Measurements from ENCODE around the gene LDB3. TPM values are rescaled to one million over a fixed set of nuclear protein-coding genes. Genes with fewer than 3 reads are reported as not detected.

The LDB3 gene
- total RNA-seq, 1 experiment from 2014 or later = 0.03 TPM

DNA sequence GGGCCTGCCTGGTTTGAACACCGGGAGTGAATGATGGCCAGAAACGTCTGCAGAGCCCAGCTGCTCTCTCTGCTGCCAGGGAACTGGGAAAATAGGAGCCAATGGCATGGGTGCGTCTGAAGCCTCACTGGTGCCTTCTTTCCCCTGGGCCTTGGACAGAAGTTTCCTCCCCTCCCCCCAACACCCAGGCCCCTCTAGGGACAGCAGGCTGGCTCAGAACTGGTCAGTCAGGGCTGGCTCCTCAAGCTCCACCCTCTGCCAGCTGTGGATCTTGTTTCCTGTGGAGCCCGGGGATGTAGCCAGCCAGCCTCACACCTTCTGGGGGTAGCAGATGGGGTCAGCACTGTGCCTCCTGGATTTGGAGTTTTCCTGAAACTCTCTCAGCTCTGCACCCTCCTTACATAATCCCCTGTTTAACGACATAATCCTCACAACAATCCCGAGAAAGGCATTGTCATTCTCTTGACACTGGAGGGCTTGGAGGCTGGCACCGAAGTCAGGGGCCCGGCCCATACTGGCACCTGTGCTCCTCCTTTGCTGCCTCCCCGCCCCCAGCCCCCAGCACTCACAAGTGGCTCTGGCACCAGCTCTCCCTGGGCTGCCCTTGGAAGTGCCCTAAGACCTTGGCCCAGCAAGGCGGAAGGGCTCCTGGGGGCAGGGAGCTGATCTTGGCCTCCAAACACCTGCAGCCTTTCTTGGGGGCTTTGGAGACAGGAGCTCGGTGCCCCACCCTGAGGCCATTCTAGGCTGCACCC, 5.7 kb downstream of the LDB3 start:
- no peak for DNase-seq (ENCODE audit: low read depth)
- in situ Hi-C loops (cut with HindIII; ENCODE audit: low pct_unique_long_range_greater_than_20kb, low sequenced_read_pairs) = no loop called here

DNA sequence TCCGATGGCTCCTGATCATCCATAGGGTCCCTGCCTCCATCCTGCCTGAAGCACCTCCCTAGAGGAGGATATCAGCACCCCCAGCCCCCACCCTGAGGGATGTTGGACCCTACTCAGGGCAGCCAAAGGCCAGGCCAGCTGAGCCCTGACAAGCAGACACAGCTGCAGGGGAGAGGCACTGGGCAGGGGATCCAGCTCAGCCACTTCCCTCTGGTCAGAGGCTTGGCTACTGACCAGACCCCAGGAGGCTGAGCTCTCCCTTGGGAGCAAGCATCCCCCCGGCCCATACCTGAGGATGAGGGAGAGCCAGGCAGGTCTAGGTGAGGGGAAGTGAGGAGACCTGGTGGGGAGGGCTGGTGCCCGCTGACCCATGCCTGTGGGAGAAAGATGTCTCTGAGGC, 6.6 kb downstream of the LDB3 start:
- in situ Hi-C loops (cut with HindIII; ENCODE audit: low pct_unique_long_range_greater_than_20kb, low sequenced_read_pairs) = no loop called here
- DNase-seq (ENCODE audit: low read depth) = no peak

DNA sequence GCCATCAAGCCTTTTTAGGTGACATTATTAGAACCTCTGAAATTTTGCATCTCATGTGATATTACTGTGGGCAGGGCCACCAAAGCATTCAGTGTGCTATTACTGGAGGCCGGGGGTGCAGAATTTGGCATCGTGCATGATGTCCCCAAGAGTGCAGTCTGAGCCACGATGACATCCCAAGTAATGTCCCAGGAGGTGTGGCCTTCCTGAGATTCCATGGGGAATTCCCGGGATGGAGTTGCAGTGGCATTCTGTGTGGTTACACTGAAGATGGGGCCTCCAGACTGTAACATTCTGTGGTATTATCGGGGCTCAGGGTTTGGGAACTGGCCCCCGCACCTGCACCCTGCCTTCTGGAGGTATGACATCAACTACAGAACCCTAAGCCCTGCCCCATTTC, 9.1 kb downstream of the LDB3 start:
- in situ Hi-C loops (cut with HindIII; ENCODE audit: low pct_unique_long_range_greater_than_20kb, low sequenced_read_pairs) = no loop called here

DNA sequence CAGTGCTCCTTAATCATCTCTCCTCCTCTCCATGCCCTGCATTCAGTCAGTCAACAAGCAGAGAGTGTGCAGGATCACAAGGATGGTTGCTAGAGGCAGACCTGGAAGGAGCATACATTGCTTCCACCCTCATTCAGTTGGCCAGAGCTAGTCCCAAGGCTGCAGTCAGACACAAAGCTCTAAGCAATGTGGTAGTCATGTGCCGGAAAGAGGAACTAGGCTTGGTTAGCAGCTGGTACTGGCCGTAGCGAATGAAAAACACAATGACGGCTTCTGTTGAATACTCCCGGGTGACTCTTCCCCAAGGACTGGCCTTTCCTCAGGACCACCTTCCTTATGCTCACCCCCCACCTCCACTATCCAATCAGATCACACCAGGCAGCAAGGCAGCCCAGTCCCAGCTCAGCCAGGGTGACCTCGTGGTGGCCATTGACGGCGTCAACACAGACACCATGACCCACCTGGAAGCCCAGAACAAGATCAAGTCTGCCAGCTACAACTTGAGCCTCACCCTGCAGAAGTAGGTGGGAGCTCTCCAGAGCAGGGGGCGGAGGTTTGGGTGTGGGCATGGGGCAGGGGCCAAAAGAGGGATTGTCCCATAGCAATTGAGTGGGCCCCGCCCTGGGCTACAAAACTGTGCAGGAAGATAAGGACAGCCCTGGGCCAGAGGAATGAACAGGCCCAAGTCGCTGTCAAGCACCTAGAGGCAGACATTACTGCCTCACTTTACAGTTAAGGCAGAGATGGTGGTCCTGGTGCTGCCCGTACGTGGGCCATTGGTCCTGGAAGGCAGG, 10.9 kb downstream of the LDB3 start:
- DNase-seq (ENCODE audit: low read depth) = no peak
- in situ Hi-C loops (cut with HindIII; ENCODE audit: low pct_unique_long_range_greater_than_20kb, low sequenced_read_pairs) = no loop called here

More for the DNA sequence above, 9.1 kb downstream of the LDB3 start:
- DNase-seq (ENCODE audit: low read depth) = no peak

DNA sequence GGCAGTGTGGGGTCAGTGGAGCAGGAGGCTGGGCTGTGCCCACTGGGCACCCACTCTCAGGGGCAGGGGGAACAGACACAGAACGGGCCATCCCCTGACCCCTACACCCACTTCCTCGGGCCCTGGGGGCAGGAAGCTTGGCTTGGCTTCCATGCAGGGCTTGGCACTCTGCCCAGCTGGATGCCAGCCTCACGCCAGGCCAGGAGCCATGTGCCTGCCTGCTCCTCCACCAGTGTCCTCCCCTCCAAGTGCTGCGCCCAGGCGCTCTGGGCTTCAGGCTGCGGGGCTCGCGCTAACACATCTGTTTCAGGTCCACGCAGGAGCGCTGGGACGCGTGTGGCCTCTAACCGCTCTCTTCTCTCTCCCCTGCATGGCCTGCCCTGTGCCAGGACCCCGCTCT, 12.7 kb downstream of the LDB3 start:
- no peak for DNase-seq (ENCODE audit: low read depth)
- in situ Hi-C loops (cut with HindIII; ENCODE audit: low pct_unique_long_range_greater_than_20kb, low sequenced_read_pairs) = no loop called here

DNA sequence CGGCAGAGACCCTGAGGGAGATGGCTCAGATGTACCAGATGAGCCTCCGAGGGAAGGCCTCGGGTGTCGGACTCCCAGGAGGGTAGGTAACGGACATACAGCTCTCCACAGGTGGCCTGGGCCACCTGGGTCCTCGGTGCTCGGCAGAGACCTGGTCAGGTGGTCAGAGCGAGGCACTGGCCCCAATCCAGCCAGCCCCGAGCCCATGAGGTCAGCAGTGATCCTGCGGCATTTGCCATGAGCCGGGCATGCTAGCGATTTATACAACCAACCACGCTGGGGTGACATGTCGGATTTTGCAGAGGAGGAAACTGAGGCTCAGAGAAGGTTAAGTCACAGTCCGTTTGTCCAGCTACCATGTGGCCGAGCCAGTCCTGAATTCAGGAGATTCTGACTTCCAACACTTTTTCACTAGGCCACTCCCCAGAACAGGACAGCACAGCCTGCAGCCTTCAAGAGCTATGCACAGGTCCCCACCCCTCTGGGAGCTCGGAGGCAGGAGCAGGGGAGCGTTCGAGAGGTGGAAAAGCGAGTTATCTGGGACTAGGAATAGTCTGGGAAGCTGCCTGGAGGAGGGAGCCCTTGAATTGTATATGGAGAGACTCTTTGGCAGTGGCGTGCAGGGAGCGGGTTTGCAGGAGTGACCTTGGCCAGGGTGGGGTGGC, 13.5 kb downstream of the LDB3 start:
- in situ Hi-C loops (cut with HindIII; ENCODE audit: low pct_unique_long_range_greater_than_20kb, low sequenced_read_pairs) = no loop called here
- DNase-seq (ENCODE audit: low read depth) = no peak

DNA sequence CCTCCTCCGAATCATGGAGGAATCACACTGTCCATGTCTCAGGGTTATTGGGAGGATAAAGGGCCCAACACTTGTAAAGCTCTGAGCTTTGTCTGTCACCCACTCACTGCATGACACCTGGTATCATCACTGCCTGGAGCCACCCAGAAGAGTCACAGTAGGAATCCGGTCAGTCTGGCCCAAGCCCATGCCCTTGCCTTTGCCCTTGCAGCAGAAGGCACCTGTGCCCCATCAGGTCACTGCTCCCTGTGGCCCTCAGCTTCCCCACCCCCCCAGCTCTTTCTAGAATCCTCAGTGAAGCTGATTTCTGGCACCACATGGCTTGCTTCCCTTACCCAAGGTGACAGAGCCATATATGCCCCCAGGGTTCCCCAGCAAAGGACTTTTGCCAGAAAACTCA, 14.4 kb downstream of the LDB3 start:
- in situ Hi-C loops (cut with HindIII; ENCODE audit: low pct_unique_long_range_greater_than_20kb, low sequenced_read_pairs) = no loop called here
- DNase-seq (ENCODE audit: low read depth) = no peak

DNA sequence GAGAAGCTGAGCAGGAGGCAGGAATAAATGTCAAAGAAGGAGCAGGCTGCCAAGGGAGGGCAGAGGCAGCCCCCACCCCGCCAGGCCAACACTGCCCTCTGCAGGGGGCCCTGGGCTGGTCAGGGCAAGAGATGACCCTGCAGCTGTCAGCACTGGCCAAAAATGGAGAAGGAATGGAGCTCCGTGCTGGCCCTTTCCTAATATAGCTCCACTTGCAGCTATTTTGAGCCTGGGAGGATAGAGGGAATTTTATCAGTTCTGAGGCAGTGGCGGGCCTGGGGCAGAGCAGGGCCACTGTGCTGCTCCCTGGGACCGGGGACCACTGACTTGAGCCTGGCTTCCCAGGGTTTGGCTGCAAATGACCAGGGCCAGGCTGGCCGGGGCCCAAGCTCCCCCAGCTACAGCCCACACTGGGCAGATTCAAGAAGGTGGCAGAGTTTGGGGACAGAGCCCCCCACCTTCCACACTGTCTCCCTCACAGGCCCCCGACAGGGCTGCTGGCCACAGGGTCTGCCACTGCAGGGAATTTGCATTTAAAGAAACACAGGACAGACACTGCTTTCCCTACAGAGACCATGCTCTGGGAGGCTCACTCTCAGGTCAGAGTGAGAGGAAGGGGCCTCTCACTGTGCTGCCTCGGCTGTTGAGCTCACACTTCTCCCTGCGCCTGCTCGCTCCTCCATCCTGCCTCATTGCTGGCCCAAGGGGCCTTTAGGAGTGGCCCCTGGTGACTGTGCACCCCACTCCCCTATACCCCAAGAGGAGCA, 16.2 kb downstream of the LDB3 start:
- in situ Hi-C loops (cut with HindIII; ENCODE audit: low pct_unique_long_range_greater_than_20kb, low sequenced_read_pairs) = no loop called here
- DNase-seq (ENCODE audit: low read depth) = no peak

DNA sequence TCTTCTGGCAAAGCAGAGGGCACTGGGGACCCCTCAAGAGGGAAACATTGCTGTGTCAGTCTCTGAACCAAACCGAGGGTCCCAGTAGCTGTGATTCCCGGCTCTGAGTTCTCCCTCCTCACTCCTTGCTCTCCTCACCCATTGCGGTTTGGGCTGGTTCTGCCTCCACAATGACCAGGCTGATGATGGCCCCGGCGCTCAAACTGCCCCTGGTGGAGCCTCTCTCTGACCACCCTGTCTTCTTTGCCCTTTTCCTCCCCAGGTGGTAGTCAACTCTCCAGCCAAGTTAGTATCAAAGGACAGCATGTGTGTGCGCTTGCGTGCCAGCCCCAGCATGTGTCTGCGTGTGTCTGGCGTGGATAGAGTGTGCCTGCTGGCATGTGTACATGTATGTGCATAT, 17.1 kb downstream of the LDB3 start:
- in situ Hi-C loops (cut with HindIII; ENCODE audit: low pct_unique_long_range_greater_than_20kb, low sequenced_read_pairs) = no loop called here

DNA sequence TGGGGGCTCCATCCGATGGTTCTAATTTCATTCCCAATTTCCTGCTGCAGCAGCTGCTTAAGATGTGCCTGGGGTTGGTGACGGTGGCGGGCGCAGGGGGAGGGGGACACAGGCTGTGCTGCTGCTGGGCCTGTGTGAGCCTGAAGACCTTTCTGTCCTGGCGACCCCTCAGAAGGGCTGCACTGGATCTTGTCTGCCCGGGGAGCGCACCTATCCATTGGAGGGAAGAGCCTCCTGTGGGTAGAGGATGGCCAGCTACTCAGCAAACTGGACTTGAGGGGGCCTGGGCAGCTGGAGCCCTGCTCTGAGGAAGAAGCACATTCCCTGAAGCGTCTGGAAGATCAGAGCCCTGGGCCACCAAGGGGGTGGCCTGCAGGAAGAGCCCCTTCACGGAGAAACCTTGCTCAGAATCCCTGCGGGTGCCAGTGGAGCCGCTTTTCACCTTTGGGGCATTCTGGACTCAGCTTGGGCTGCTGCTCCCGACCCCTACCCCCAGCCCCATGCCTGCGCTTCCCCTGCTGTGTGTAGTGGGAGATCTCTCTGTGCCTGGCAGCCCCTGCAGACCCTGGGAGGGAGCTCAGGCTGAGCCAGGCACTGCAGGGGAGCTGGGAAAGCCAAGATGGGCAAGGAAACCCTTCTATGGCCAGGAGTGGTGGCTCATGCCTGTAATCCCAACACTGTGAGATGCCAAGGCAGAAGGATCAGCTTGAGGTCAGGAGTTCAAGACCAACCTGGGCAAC, 17.8 kb downstream of the LDB3 start:
- in situ Hi-C loops (cut with HindIII; ENCODE audit: low pct_unique_long_range_greater_than_20kb, low sequenced_read_pairs) = no loop called here
- DNase-seq (ENCODE audit: low read depth) = no peak

More for the DNA sequence above, 17.1 kb downstream of the LDB3 start:
- DNase-seq (ENCODE audit: low read depth) = no peak

DNA sequence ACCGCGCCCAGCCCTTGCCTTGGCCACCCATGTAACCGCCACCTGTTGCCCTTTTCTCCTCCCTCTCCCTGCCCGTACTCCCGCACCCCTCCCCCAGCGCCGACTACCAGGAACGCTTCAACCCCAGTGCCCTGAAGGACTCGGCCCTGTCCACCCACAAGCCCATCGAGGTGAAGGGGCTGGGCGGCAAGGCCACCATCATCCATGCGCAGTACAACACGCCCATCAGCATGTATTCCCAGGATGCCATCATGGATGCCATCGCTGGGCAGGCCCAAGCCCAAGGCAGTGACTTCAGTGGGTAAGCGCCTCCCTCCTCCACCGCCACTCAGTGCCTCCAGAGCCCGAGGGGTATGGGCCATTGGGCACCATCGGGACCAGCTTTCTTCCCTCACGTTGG, 18.7 kb downstream of the LDB3 start:
- in situ Hi-C loops (cut with HindIII; ENCODE audit: low pct_unique_long_range_greater_than_20kb, low sequenced_read_pairs) = no loop called here

DNA sequence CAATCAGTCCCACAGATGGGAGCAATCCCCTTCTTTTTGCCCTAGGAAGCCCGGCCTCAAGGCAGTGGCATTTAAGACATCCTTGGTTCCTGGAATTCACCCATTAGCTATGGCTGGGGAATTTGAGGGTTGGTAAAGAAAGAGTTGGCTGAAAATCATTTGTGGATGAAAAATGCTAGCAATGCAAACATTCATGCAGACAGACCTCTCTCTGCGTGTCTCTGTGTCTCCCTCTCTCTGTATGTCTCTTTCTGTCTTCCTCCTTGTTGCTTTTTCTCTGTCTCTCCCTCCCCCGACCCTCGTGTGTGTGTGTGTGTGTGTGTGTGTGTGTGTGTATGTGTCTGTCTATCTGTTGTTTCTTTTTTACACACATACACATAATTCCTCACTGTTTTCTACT, 19.4 kb downstream of the LDB3 start:
- in situ Hi-C loops (cut with HindIII; ENCODE audit: low pct_unique_long_range_greater_than_20kb, low sequenced_read_pairs) = no loop called here
- no peak for DNase-seq (ENCODE audit: low read depth)

More for the DNA sequence above, 18.7 kb downstream of the LDB3 start:
- no peak for DNase-seq (ENCODE audit: low read depth)

DNA sequence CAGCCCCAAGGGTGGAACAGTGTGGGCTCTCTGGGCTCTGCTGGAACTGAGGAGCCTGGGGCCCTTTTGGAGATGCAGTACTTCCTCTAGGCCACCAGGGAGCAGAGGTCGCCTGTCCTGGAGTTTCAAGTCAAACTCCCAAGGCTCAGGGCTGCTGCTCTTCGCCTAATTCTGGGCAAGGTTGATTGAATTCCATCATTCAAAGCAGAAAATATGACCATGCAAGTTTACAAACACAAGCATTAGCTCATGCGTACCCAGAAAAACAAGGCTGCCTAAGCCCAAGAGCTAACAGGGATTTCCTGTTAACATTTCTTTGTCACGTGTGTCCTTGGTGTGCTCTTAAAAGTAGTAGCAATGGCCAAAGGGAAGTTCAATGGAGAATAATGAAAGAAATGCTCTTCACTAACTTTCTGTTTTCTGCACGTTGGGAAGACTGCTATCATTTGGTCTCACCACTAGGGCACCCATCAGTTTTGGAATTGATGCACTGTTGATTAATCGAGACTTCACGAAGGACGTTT, 20.1 kb downstream of the LDB3 start:
- DNase-seq (ENCODE audit: low read depth) = peak; percentile 51
- in situ Hi-C loops (cut with HindIII; ENCODE audit: low pct_unique_long_range_greater_than_20kb, low sequenced_read_pairs) = no loop called here

DNA sequence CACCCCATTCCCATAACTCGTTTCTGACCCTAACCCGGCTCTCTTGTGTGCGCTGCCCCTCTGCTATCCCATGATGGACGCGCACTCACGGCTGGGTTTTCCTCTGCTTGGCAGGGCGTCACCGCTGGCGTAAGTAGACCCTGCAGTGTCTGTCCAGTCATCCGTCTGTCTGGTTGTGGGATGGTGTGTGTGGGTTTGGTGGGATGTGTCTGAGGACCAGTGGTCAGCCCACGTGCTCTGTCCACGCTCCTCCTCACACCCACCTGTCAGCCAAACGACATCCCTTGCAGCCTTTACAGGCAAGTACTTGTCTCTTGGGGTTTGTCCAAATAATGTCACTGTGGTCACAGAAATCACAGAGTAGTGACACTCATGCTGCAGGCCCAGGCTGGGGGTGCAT, 20.8 kb downstream of the LDB3 start:
- in situ Hi-C loops (cut with HindIII; ENCODE audit: low pct_unique_long_range_greater_than_20kb, low sequenced_read_pairs) = no loop called here
- DNase-seq (ENCODE audit: low read depth) = no peak

DNA sequence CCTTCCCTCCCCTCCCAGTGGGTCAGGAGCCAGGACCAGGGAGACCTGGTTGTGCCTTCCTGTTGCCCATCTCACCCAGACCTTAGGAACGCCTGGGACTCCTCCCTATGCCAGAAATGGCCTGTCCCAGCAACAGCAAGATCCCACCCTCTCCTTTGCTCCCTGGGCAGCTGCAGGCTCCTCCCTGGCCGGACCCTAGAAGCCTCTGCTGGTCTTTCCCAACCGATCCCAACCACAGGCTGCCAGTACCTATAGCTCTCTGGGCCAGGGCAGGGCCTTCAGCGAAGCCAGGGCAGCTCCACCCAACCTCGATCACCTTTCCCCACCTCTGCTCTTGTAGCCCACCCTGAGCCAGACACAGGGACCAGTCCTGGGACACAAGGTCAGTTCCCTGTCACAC, 21.9 kb downstream of the LDB3 start:
- in situ Hi-C loops (cut with HindIII; ENCODE audit: low pct_unique_long_range_greater_than_20kb, low sequenced_read_pairs) = no loop called here
- no peak for DNase-seq (ENCODE audit: low read depth)

DNA sequence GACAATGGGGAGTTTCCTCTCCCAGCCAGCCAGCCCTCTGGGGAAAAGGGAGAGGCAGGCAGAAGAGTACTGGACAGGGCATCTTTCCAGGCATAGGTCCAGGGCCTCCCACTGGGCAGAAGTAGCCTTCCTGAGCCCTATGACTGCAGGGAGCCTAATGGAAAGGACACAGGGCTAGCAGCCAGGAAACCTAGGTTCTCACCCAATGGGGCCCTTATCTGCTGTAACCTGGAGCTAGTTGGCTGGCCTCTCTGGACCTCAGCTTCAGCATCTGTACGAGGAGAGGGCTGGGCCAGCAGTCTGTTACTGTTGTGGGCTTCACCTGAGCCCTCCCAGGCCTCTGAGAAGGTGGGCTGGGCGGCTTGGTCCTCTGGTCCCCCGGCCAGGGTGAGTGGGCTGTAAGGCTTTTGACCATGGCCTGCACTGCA, 22.4 kb downstream of the LDB3 start:
- no peak for DNase-seq (ENCODE audit: low read depth)
- in situ Hi-C loops (cut with HindIII; ENCODE audit: low pct_unique_long_range_greater_than_20kb, low sequenced_read_pairs) = no loop called here

DNA sequence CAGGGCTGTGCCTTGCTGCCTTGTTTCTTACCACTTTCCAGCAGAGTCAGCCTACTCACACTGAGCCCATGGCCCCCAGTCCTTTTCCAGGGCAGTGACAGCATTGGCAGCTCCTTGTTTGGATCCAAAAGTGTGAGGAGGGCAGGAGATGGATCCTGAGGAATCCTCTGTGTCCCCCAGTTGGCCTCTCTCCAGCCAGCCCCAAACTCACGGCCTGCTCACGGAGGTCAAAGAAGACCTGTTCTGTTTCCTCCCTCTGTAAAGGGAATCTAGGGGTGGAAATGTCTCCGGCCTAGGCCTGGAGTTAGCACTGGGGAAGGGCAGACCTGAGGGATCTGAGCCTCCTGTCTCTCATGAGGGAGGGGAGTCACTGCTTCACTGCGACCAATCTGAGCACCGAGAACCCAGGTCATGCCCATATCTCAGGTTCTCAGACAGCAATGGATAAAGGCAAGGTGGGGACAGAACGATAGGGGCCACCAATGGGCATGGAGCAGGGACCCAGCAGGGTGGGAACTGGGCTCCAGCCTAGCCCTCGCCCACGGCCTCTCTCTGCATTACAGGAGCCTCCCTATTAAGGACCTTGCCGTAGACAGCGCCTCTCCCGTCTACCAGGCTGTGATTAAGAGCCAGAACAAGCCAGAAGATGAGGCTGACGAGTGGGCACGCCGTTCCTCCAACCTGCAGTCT, 23.2 kb downstream of the LDB3 start:
- in situ Hi-C loops (cut with HindIII; ENCODE audit: low pct_unique_long_range_greater_than_20kb, low sequenced_read_pairs) = no loop called here
- no peak for DNase-seq (ENCODE audit: low read depth)
